PC-3 (cell line): ENCODE results near the gene G6PC1.
"Not testable (repeated sequence)": the region's sequence is repeated elsewhere in the genome, so short reads cannot be mapped to it uniquely, and the experiment has no call there.

Experiments used
- CTCF ChIP-seq: fragments of 300-600 bp; sonication (generic); conservative IDR thresholded peaks from 2 replicates; pipeline ENCODE4 v1.5.1; 2017; ENCODE audit warnings: antibody characterized with exemption, low read depth, mild to moderate bottlenecking, low read length
- EZH2 ChIP-seq: fragments of 300-600 bp; sonication (generic); IDR thresholded peaks from one replicate; pipeline ENCODE4 v1.6.1; 2017; ENCODE audit warnings: antibody characterized with exemption, mild to moderate bottlenecking, low read length; ENCODE audit not compliant: unreplicated experiment
- EZH2phosphoT487 ChIP-seq: fragments of 300-600 bp; sonication (generic); IDR thresholded peaks from 2 replicates; pipeline ENCODE4 v1.6.1; 2018; ENCODE audit warnings: mild to moderate bottlenecking, antibody characterized with exemption, low read length, borderline replicate concordance

- TF ChIP-seq CTCF, EZH2, EZH2phosphoT487: not testable (repeated sequence)
Observed at GRCh38 chr17:42856516-42856915, 44.1 kb upstream of the G6PC1 start.
